Suprapubic skin (tissue), 4 donors: ENCODE data around the gene B3GNT5. TPM values are rescaled to one million over a fixed set of nuclear protein-coding genes. Genes with fewer than 3 reads are reported as not detected.

Experiments used
- DNase-seq, 2 donors: peaks; one replicate each; pipeline ENCODE4 v3.0.0-alpha.2; 2019; ENCODE audit warnings: low spot score in 2 of 2
- H3K27ac ChIP-seq: fragments of 200-600 bp; sonication (generic); one replicate; pipeline ENCODE4 v1.5.1; 2019
- H3K27me3 ChIP-seq: fragments of 200-600 bp; sonication (generic); one replicate; pipeline ENCODE4 v1.5.1; 2019
- H3K36me3 ChIP-seq: fragments of 200-600 bp; sonication (generic); one replicate; pipeline ENCODE4 v1.5.1; 2019
- H3K4me1 ChIP-seq: fragments of 200-600 bp; sonication (generic); one replicate; pipeline ENCODE4 v1.5.1; 2019
- H3K4me3 ChIP-seq: fragments of 200-600 bp; sonication (generic); one replicate; pipeline ENCODE4 v1.5.1; 2019; ENCODE audit warnings: mild to moderate bottlenecking
- H3K9me3 ChIP-seq: fragments of 200-600 bp; sonication (generic); one replicate; pipeline ENCODE4 v1.5.1; 2019
- EP300 ChIP-seq: sonication (generic); formaldehyde crosslinking; IDR thresholded peaks from one replicate; pipeline ENCODE4 v1.6.1; 2017; ENCODE audit warnings: antibody characterized with exemption
- POLR2A ChIP-seq, 2 donors: fragments of 450-650 bp; IDR thresholded peaks; one replicate each; pipeline ENCODE4 v1.6.1; 2017; ENCODE audit warnings: antibody characterized with exemption in 2 of 2, mild to moderate bottlenecking in 2 of 2, moderate library complexity in 2 of 2
- POLR2AphosphoS5 ChIP-seq, 3 donors: sonication (generic); formaldehyde crosslinking; IDR thresholded peaks; one replicate each; pipeline ENCODE4 v1.6.1; 2017; ENCODE audit warnings: antibody characterized with exemption in 3 of 3
- WGBS: methylation state at CpG from one replicate; pipeline ENCODE4 v1.1.5; 2018; 5-methylcytosine and 5-hydroxymethylcytosine counted together
- total RNA-seq, 4 donors: library from RNA; depleted of rRNA; stranded (reverse); fragments of >200 nt; gene quantifications; one replicate each; pipeline ENCODE4 v1.1.0, GENCODE V29; 2016
- TF ChIP-seq, protein P1 (sequence below), 2 donors: fragments of 200-600 bp in 1 of 2; fragments of 450-650 bp in 1 of 2; sonication (generic) in 1 of 2; IDR thresholded peaks; one replicate each; pipeline ENCODE4 v1.5.1; 2016 to 2019; ENCODE audit warnings: antibody characterized with exemption in 2 of 2, mild to moderate bottlenecking in 1 of 2, moderate library complexity in 1 of 2

B3GNT5 gene
- total RNA-seq, 4 donors from 2014 or later: 14.6 to 30.8 (median 27.5) TPM

GRCh38 chr3:183312433-183312832 lies 59.4 kb downstream of the B3GNT5 start:
- TF ChIP-seq POLR2AphosphoS5 (IDR thresholded peaks at IDR 0.05) (no peak), POLR2A (IDR thresholded peaks at IDR 0.05) (no peak), EP300 (no peak)
- TF ChIP-seq, protein P1, sequence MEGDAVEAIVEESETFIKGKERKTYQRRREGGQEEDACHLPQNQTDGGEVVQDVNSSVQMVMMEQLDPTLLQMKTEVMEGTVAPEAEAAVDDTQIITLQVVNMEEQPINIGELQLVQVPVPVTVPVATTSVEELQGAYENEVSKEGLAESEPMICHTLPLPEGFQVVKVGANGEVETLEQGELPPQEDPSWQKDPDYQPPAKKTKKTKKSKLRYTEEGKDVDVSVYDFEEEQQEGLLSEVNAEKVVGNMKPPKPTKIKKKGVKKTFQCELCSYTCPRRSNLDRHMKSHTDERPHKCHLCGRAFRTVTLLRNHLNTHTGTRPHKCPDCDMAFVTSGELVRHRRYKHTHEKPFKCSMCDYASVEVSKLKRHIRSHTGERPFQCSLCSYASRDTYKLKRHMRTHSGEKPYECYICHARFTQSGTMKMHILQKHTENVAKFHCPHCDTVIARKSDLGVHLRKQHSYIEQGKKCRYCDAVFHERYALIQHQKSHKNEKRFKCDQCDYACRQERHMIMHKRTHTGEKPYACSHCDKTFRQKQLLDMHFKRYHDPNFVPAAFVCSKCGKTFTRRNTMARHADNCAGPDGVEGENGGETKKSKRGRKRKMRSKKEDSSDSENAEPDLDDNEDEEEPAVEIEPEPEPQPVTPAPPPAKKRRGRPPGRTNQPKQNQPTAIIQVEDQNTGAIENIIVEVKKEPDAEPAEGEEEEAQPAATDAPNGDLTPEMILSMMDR (IDR thresholded peaks at IDR 0.05): no peak
- DNase-seq: no peak
- no peak overlapping the region for H3K27ac ChIP-seq
- WGBS: 88% methylated on average over 2 of the region's 2 CpGs
- H3K27me3 ChIP-seq: no peaks in the 10 kb centered on the region
- H3K4me3 ChIP-seq: no peak overlapping the region
- H3K4me1 ChIP-seq: peaks cover 4% of the 10 kb centered on the region
- no peaks in the 10 kb centered on the region for H3K36me3 ChIP-seq
- no peaks in the 10 kb centered on the region for H3K9me3 ChIP-seq

GRCh38 chr3:183313351-183313750 lies 60.3 kb downstream of the B3GNT5 start:
- 87% methylated on average over 4 of the region's 4 CpGs for WGBS
- no peak for TF ChIP-seq POLR2A (IDR thresholded peaks at IDR 0.05)
- TF ChIP-seq POLR2AphosphoS5 (IDR thresholded peaks at IDR 0.05): no peak
- no peak for TF ChIP-seq EP300
- TF ChIP-seq, protein P1 (IDR thresholded peaks at IDR 0.05): no peak

DNA sequence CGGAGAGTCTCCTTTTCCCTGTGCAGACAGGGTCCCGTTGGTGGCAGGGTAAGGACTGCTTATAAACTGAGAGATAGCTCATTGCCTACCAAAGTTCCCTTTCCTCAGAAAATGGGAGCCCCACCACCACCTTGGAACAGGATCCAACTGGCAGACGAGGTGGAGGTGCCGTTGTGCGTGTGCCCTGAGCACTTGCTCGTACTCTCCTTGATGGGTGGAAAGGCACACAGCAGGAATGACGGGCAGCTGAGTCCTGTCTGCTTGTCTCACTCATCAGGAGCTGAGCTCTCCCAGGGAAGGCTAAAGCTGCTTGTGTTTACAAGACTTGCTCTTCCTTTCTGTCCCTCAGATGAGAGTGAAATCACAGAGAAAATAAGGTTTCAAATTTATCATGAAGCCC lies 60.7 kb downstream of the B3GNT5 start:
- Histone ChIP-seq H3K4me1 (peaks cover 4% of the 10 kb centered on the region), H3K36me3 (no peaks in the 10 kb centered on the region), H3K27me3 (no peaks in the 10 kb centered on the region), H3K9me3 (no peaks in the 10 kb centered on the region), H3K27ac (no peak overlapping the region), H3K4me3 (no peak overlapping the region)
- WGBS: 83% methylated on average over 6 of the region's 7 CpGs
- DNase-seq: no peak
- TF ChIP-seq, protein P1 (IDR thresholded peaks at IDR 0.05): no peak
- TF ChIP-seq POLR2AphosphoS5 (IDR thresholded peaks at IDR 0.05): no peak
- no peak for TF ChIP-seq EP300
- TF ChIP-seq POLR2A (IDR thresholded peaks at IDR 0.05): no peak

More at GRCh38 chr3:183313351-183313750, 60.3 kb downstream of the B3GNT5 start:
- H3K4me3 ChIP-seq: no peak overlapping the region
- no peaks in the 10 kb centered on the region for H3K9me3 ChIP-seq
- DNase-seq: no peak
- no peaks in the 10 kb centered on the region for H3K36me3 ChIP-seq
- no peaks in the 10 kb centered on the region for H3K27me3 ChIP-seq
- no peak overlapping the region for H3K27ac ChIP-seq
- peaks cover 4% of the 10 kb centered on the region for H3K4me1 ChIP-seq

DNA sequence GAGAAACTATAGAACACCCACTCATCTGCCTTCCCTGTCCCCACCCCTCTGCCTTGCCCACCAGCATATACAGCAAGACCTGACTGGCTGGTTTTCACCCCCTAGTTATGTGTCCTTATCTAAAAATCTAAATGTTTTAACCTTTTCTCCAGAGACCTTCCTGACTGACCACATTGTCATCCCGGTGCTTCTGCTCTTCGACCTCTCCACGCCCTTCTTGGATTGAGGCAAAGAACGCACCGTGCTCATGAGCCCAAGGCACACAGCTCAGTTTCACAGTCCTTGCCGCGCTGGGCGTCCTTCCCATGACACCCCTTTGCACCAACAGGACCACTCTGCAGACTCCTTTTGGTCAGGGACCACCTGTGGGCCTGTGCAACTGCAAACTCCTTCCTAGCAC lies 62.7 kb downstream of the B3GNT5 start:
- Histone ChIP-seq H3K9me3 (no peaks in the 10 kb centered on the region), H3K4me3 (no peak overlapping the region), H3K36me3 (no peaks in the 10 kb centered on the region), H3K4me1 (no peaks in the 10 kb centered on the region), H3K27ac (no peak overlapping the region), H3K27me3 (no peaks in the 10 kb centered on the region)
- TF ChIP-seq POLR2AphosphoS5 (IDR thresholded peaks at IDR 0.05) (no peak), EP300 (no peak), POLR2A (IDR thresholded peaks at IDR 0.05) (no peak)
- TF ChIP-seq, protein P1 (IDR thresholded peaks at IDR 0.05): no peak
- WGBS: 87% methylated on average over 8 of the region's 8 CpGs
- no peak for DNase-seq

GRCh38 chr3:183317271-183317670 lies 64.2 kb downstream of the B3GNT5 start:
- no peak for TF ChIP-seq POLR2AphosphoS5 (IDR thresholded peaks at IDR 0.05)
- TF ChIP-seq, protein P1 (IDR thresholded peaks at IDR 0.05): no peak
- no peak for TF ChIP-seq POLR2A (IDR thresholded peaks at IDR 0.05)
- TF ChIP-seq EP300: no peak
- Histone ChIP-seq H3K4me3 (no peak overlapping the region), H3K27ac (no peak overlapping the region), H3K27me3 (no peaks in the 10 kb centered on the region), H3K36me3 (no peaks in the 10 kb centered on the region), H3K4me1 (no peaks in the 10 kb centered on the region), H3K9me3 (no peaks in the 10 kb centered on the region)
- 70% methylated on average over 8 of the region's 8 CpGs for WGBS
- DNase-seq: no peak
